A549 (cell line): Measurements from ENCODE around the gene MEIKIN.

Experiments
- CEBPB ChIP-seq, 2 experiments: fragments of >200 bp in 1 of 2; sonication (Bioruptor Twin) in 1 of 2; formaldehyde crosslinking in 1 of 2; IDR thresholded peaks; 2 replicates each; pipeline ENCODE4 v1.6.1; 2012 to 2016
- CTCF ChIP-seq: fragments of >200 bp; sonication (Bioruptor Twin); formaldehyde crosslinking; IDR thresholded peaks from 3 replicates; pipeline ENCODE4 v1.5.1; 2016
- JUNB ChIP-seq: fragments of >200 bp; sonication (Bioruptor Twin); formaldehyde crosslinking; IDR thresholded peaks from 2 replicates; pipeline ENCODE4 v1.6.1; 2016
- POLR2A ChIP-seq: IDR thresholded peaks from 2 replicates; pipeline ENCODE4 v1.6.1; 2012; ENCODE audit warnings: mild to moderate bottlenecking, low read length
- TF ChIP-seq, protein P1 (sequence below): fragments of 150-350 bp; IDR thresholded peaks from 2 replicates; pipeline ENCODE4 v1.6.1; 2014; ENCODE audit warnings: low read depth, mild to moderate bottlenecking, low read length

DNA sequence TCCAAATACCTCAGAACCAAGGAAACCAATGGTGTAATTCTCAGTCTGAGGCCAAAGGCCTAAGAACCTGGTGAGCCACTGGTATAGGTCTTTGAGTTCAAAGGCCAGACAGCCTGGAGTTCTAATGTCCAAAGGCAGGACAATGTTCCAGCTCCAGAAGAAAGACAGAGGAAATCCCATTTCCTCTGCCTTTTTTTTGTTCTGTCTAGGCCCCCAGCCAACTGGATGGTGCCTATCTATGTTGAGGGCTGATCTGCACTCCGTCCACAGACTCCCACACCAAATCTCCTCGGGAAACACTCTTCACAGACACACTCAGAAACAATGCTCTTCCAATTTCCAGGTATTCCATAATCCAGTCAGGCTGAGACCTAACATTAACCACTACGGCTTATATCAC is 178.8 kb downstream of the MEIKIN start:
- TF ChIP-seq CTCF (no peak), CEBPB (IDR thresholded peaks at IDR 0.05) (no peak), POLR2A (no peak), JUNB (no peak)
- TF ChIP-seq, protein P1, sequence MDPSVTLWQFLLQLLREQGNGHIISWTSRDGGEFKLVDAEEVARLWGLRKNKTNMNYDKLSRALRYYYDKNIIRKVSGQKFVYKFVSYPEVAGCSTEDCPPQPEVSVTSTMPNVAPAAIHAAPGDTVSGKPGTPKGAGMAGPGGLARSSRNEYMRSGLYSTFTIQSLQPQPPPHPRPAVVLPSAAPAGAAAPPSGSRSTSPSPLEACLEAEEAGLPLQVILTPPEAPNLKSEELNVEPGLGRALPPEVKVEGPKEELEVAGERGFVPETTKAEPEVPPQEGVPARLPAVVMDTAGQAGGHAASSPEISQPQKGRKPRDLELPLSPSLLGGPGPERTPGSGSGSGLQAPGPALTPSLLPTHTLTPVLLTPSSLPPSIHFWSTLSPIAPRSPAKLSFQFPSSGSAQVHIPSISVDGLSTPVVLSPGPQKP = no peak
